ENCODE data around the gene CA5A. TPM values are rescaled to one million over a fixed set of nuclear protein-coding genes. Genes with fewer than 3 reads are reported as not detected.

Gene CA5A
- total and polyA plus RNA-seq, 2 of the 13 experiments (the other 11 are each of a cell fraction or from before 2014, with no cell fraction given): 66.8 to 106 TPM

- TF ChIP-seq SP140L (CRISPR knock-in tag; IDR thresholded peaks at IDR 0.05; ENCODE audit: borderline replicate concordance) (peak; percentile 92), ZNF430 (CRISPR knock-in tag; IDR thresholded peaks at IDR 0.05) (peak; percentile 92), ZFP82 (CRISPR knock-in tag; IDR thresholded peaks at IDR 0.05; ENCODE audit: borderline replicate concordance) (peak; percentile 89; the same call in 1 of the 2 replicates), SMAD1 (CRISPR knock-in tag; IDR thresholded peaks at IDR 0.05; ENCODE audit: borderline replicate concordance, low read depth) (peak; percentile 89; the same call in 1 of the 2 replicates), RARG (CRISPR knock-in tag; IDR thresholded peaks at IDR 0.05; ENCODE audit: low read depth) (0 out of 2 replicates have a peak, but pooled peaks have one; percentile 40), ZNF776 (CRISPR knock-in tag; IDR thresholded peaks at IDR 0.05) (peak; percentile 36; the same call in 1 of the 2 replicates), POLR2A (IDR thresholded peaks at IDR 0.05; ENCODE audit: insufficient read depth in 1 of 2, low read depth in 2 of 2, low read length in 2 of 2) (peak; percentile 75 to 80), ZNF20 (CRISPR knock-in tag; IDR thresholded peaks at IDR 0.05) (no peak), RFX3 (CRISPR knock-in tag; IDR thresholded peaks at IDR 0.05) (peak; percentile 35; the same call in 1 of the 2 replicates), MYNN (CRISPR knock-in tag; IDR thresholded peaks at IDR 0.05; ENCODE audit: low read depth) (peak; percentile 30; the same call in 1 of the 2 replicates), ZBTB39 (CRISPR knock-in tag; IDR thresholded peaks at IDR 0.05) (no peak), THYN1 (CRISPR knock-in tag; IDR thresholded peaks at IDR 0.05; ENCODE audit: borderline replicate concordance, low read depth) (no peak), AGO1 (IDR thresholded peaks at IDR 0.05; ENCODE audit: low read depth, low read length, poor library complexity, severe bottlenecking) (peak; percentile 29), ZNF660 (CRISPR knock-in tag; IDR thresholded peaks at IDR 0.05; ENCODE audit: borderline replicate concordance, low read depth) (no peak), ZNF44 (CRISPR knock-in tag; IDR thresholded peaks at IDR 0.05) (peak; percentile 69; the same call in 1 of the 2 replicates), ZGPAT (CRISPR knock-in tag; IDR thresholded peaks at IDR 0.05) (peak; percentile 86), SNRNP70 (IDR thresholded peaks at IDR 0.05; ENCODE audit: low read depth, low read length) (no peak), KLF15 (CRISPR knock-in tag; IDR thresholded peaks at IDR 0.05; ENCODE audit: borderline replicate concordance) (peak; percentile 63; the same call in 1 of the 2 replicates), SRSF9 (IDR thresholded peaks at IDR 0.05; ENCODE audit: borderline replicate concordance, insufficient read depth, low read depth, low read length, poor library complexity, severe bottlenecking) (no peak), ZNF138 (CRISPR knock-in tag; IDR thresholded peaks at IDR 0.05; ENCODE audit: low read depth) (no peak), IRF2 (CRISPR knock-in tag; IDR thresholded peaks at IDR 0.05) (peak; percentile 99), ZNF205 (CRISPR knock-in tag; IDR thresholded peaks at IDR 0.05) (peak; percentile 66), PLSCR1 (CRISPR knock-in tag; IDR thresholded peaks at IDR 0.05; ENCODE audit: borderline replicate concordance) (no peak), MIER3 (CRISPR knock-in tag; IDR thresholded peaks at IDR 0.05; ENCODE audit: borderline replicate concordance) (peak; percentile 87; the same call in 1 of the 2 replicates), DR1 (CRISPR knock-in tag; IDR thresholded peaks at IDR 0.05) (peak; percentile 53; the same call in 1 of the 2 replicates)
Observed at GRCh38 chr16:87950765-87951551, 14.6 kb upstream of the CA5A start, which contains the start of gene BANP (continued).
